GM23338 (cell line): ENCODE results near the gene HLCS. TPM values are rescaled to one million over a fixed set of nuclear protein-coding genes. Genes with fewer than 3 reads are reported as not detected.

ENCODE experiments used
- ATAC-seq: fragments of 200-7000 bp; cut with Tn5 transposase; 3 replicates; pipeline ENCODE4 v1.9.1; 2020
- DNase-seq: peaks from one replicate; pipeline ENCODE4 v3.0.0-alpha.2; 2015; ENCODE audit warnings: low spot score
- H2AFZ ChIP-seq: fragments of 200-600 bp; sonication (generic); 2 replicates; pipeline ENCODE4 v1.8.0; 2016; ENCODE audit warnings: antibody characterized with exemption, mild to moderate bottlenecking, moderate library complexity
- H3F3A ChIP-seq: fragments of 200-600 bp; sonication (generic); replicated peaks from 2 replicates; pipeline ENCODE4 v1.8.0; 2017; ENCODE audit warnings: antibody characterized with exemption, mixed run types, low read depth
- H3K27ac ChIP-seq: fragments of 200-600 bp; sonication (generic); 2 replicates; pipeline ENCODE4 v1.6.1; 2016; ENCODE audit warnings: low read depth
- H3K27me3 ChIP-seq: fragments of 200-600 bp; sonication (generic); 2 replicates; pipeline ENCODE4 v1.8.0; 2016; ENCODE audit warnings: mild to moderate bottlenecking, mixed run types, moderate library complexity; ENCODE audit not compliant: insufficient read depth
- H3K36me3 ChIP-seq: fragments of 200-600 bp; sonication (generic); 2 replicates; pipeline ENCODE4 v1.8.0; 2016; ENCODE audit warnings: mild to moderate bottlenecking; ENCODE audit not compliant: insufficient read depth
- H3K4me1 ChIP-seq: fragments of 200-600 bp; sonication (generic); 2 replicates; pipeline ENCODE4 v1.8.0; 2016; ENCODE audit warnings: mild to moderate bottlenecking, moderate library complexity; ENCODE audit not compliant: insufficient read depth
- H3K4me2 ChIP-seq: fragments of 200-600 bp; sonication (generic); 2 replicates; pipeline ENCODE4 v1.7.1; 2017; ENCODE audit warnings: mixed run types
- H3K4me3 ChIP-seq: fragments of 200-600 bp; sonication (generic); 2 replicates; pipeline ENCODE4 v1.6.1; 2016; ENCODE audit warnings: mixed run types
- H3K79me2 ChIP-seq: fragments of 200-600 bp; sonication (generic); replicated peaks from 2 replicates; pipeline ENCODE4 v1.8.0; 2017; ENCODE audit warnings: mild to moderate bottlenecking; ENCODE audit not compliant: insufficient read depth
- H3K9me2 ChIP-seq: fragments of 200-600 bp; sonication (generic); 2 replicates; pipeline ENCODE4 v1.8.0; 2017; ENCODE audit not compliant: insufficient read depth
- H4K20me1 ChIP-seq: fragments of 200-600 bp; sonication (generic); replicated peaks from 2 replicates; pipeline ENCODE4 v1.8.0; 2017; ENCODE audit warnings: mild to moderate bottlenecking; ENCODE audit not compliant: insufficient read depth
- H3K27ac Mint-ChIP-seq: 2 replicates; pipeline ENCODE4 v1.8.0; 2020; ENCODE audit warnings: inconsistent platforms, mild to moderate bottlenecking, moderate library complexity, mixed read lengths
- H3K27me3 Mint-ChIP-seq: 3 replicates; pipeline ENCODE4 v1.8.0; 2022; ENCODE audit warnings: low read depth, mild to moderate bottlenecking, moderate library complexity, mixed read lengths, inconsistent platforms; ENCODE audit not compliant: insufficient read depth, poor library complexity
- H3K36me3 Mint-ChIP-seq: 3 replicates; pipeline ENCODE4 v1.8.0; 2021; ENCODE audit warnings: low read depth, mild to moderate bottlenecking, inconsistent platforms, moderate library complexity, mixed read lengths
- H3K4me1 Mint-ChIP-seq: 3 replicates; pipeline ENCODE4 v1.8.0; 2020; ENCODE audit warnings: mild to moderate bottlenecking, inconsistent platforms, mixed read lengths
- H3K4me3 Mint-ChIP-seq: 3 replicates; pipeline ENCODE4 v1.8.0; 2021; ENCODE audit warnings: moderate library complexity, mild to moderate bottlenecking, inconsistent platforms, mixed read lengths
- H3K9me3 Mint-ChIP-seq: 3 replicates; pipeline ENCODE4 v1.8.0; 2020; ENCODE audit warnings: moderate library complexity, mild to moderate bottlenecking, inconsistent platforms, mixed read lengths
- CREB1 ChIP-seq: fragments of 250-450 bp; sonication (Bioruptor Pico); IDR thresholded peaks from 2 replicates; pipeline ENCODE4 v1.5.0; 2020; ENCODE audit warnings: low read depth, mild to moderate bottlenecking, moderate library complexity
- EZH2 ChIP-seq: fragments of 200-600 bp; sonication (generic); IDR thresholded peaks from one replicate; pipeline ENCODE4 v1.8.0; 2017; ENCODE audit warnings: antibody characterized with exemption, mild to moderate bottlenecking, low read depth; ENCODE audit not compliant: unreplicated experiment
- EZH2phosphoT487 ChIP-seq: fragments of 200-600 bp; sonication (generic); IDR thresholded peaks from one replicate; pipeline ENCODE4 v1.8.1; 2018; ENCODE audit warnings: antibody characterized with exemption; ENCODE audit not compliant: unreplicated experiment
- NANOG ChIP-seq: IDR thresholded peaks from 2 replicates; pipeline ENCODE4 v1.6.1; 2016; ENCODE audit warnings: antibody characterized with exemption, borderline replicate concordance
- POLR2AphosphoS5 ChIP-seq: IDR thresholded peaks from 2 replicates; pipeline ENCODE4 v1.6.1; 2016; ENCODE audit warnings: antibody characterized with exemption, low read depth
- ZNF462 ChIP-seq: fragments of 250-450 bp; sonication (Bioruptor Pico); IDR thresholded peaks from 2 replicates; pipeline ENCODE4 v1.5.0; 2020; ENCODE audit warnings: mild to moderate bottlenecking, moderate library complexity
- polyA plus RNA-seq: library from polyadenylated mRNA; unstranded; fragments of >200 nt; fragmentation: Nextera tagmentation; extraction: Ambion mirVana; gene quantifications from 2 replicates; pipeline ENCODE4 v1.2.1, GENCODE V29; 2016
- total RNA-seq: library from RNA; depleted of rRNA; stranded (reverse); fragments of >200 nt; shearing (Covaris generic); gene quantifications from 2 replicates; pipeline ENCODE4 v1.2.3, GENCODE V29; 2014

Gene HLCS
- total and polyA plus RNA-seq, 2 experiments from 2014 or later = 6.1 to 14.7 TPM

- H3K4me1 ChIP-seq = peaks cover 5% of the 10 kb centered on the region; the same call in 1 of the 2 replicates
- H3K4me2 ChIP-seq = peak overlapping the region; percentile 79
- no peaks in the 10 kb centered on the region for H3K36me3 ChIP-seq
- H3K4me1 Mint-ChIP-seq = peaks cover 19% of the 10 kb centered on the region
- no peaks in the 10 kb centered on the region; the same call in 2 of the 3 replicates for H3K9me3 Mint-ChIP-seq
- H3K27ac ChIP-seq = no peak overlapping the region
- H3K9me2 ChIP-seq = no peaks in the 10 kb centered on the region
- no peak overlapping the region for H2AFZ ChIP-seq
- H3K79me2 ChIP-seq = no peaks in the 10 kb centered on the region
- H3K27me3 Mint-ChIP-seq = peaks cover 8% of the 10 kb centered on the region
- ATAC-seq (no peak), DNase-seq (no peak)
- H3K4me3 ChIP-seq = peak overlapping the region; percentile 67
- peaks cover 12% of the 10 kb centered on the region; the same call in 1 of the 2 replicates for H3F3A ChIP-seq
- no peaks in the 10 kb centered on the region for H4K20me1 ChIP-seq
- H3K36me3 Mint-ChIP-seq = peaks cover 8% of the 10 kb centered on the region
- no peaks in the 10 kb centered on the region for H3K27me3 ChIP-seq
- TF ChIP-seq ZNF462 (CRISPR knock-in tag) (no peak), EZH2phosphoT487 (no peak), EZH2 (no peak), POLR2AphosphoS5 (no peak), CREB1 (CRISPR knock-in tag) (no peak), NANOG (no peak)
- H3K27ac Mint-ChIP-seq = peak overlapping the region; percentile 79
- H3K4me3 Mint-ChIP-seq = peak overlapping the region; percentile 78
These were observed 1.4 kb downstream of the HLCS start for GRCh38 chr21:36964827-36965719.
